PC-3 (cell line): ENCODE measurements around the gene RGS7. TPM values are rescaled to one million over a fixed set of nuclear protein-coding genes. Genes with fewer than 3 reads are reported as not detected.

ENCODE experiments used
- ATAC-seq: fragments of 200-7000 bp; cut with Tn5 transposase; 2 replicates; pipeline ENCODE4 v1.9.1; 2020; ENCODE audit warnings: mild to moderate bottlenecking, moderate library complexity
- BruUV-seq: library from RNA; stranded (reverse); fragments of 400-500 nt; replicated peaks from 2 replicates; lab custom pipeline; 2021; lab: Mats Ljungman, UMichigan
- CTCF ChIA-PET: fragments of 300-600 bp; sonication (Branson Sonifier 250); formaldehyde crosslinking; loops from one replicate; lab custom pipeline; 2022; ENCODE audit warnings: antibody characterized with exemption; lab: Charles Lee
- POLR2A ChIA-PET: fragments of 300-600 bp; sonication (Branson Sonifier 250); formaldehyde crosslinking; loops from one replicate; lab custom pipeline; 2022; ENCODE audit warnings: antibody characterized with exemption; ENCODE audit not compliant: unreplicated experiment; lab: Charles Lee
- DNase-seq: peaks from one replicate; pipeline ENCODE4 v3.0.0-alpha.2; 2015
- H2AFZ ChIP-seq: fragments of 300-600 bp; sonication (generic); 2 replicates; pipeline ENCODE4 v1.6.0; 2016; ENCODE audit warnings: antibody characterized with exemption, low read length
- H3F3A ChIP-seq: fragments of 300-600 bp; sonication (generic); one replicate; pipeline ENCODE4 v1.6.0; 2017; ENCODE audit warnings: antibody characterized with exemption, low read length, control low read depth, mild to moderate bottlenecking; ENCODE audit not compliant: unreplicated experiment
- H3K27ac ChIP-seq: fragments of 300-600 bp; sonication (generic); 2 replicates; pipeline ENCODE4 v1.5.1; 2016; ENCODE audit warnings: mild to moderate bottlenecking, low read length
- H3K27me3 ChIP-seq: fragments of 300-600 bp; sonication (generic); 2 replicates; pipeline ENCODE4 v1.6.1; 2016; ENCODE audit warnings: low read length, mixed read lengths
- H3K36me3 ChIP-seq: fragments of 300-600 bp; sonication (generic); 2 replicates; pipeline ENCODE4 v1.6.1; 2016; ENCODE audit warnings: low read depth, mixed run types, low read length, mixed read lengths
- H3K4me1 ChIP-seq: fragments of 300-600 bp; sonication (generic); 2 replicates; pipeline ENCODE4 v1.5.1; 2016; ENCODE audit warnings: low read length; ENCODE audit not compliant: insufficient read depth
- H3K4me2 ChIP-seq: fragments of 300-600 bp; sonication (generic); 2 replicates; pipeline ENCODE4 v1.6.0; 2016; ENCODE audit warnings: low read length
- H3K4me3 ChIP-seq: fragments of 300-600 bp; sonication (generic); 2 replicates; pipeline ENCODE4 v1.5.1; 2016; ENCODE audit warnings: mild to moderate bottlenecking, low read length, mixed read lengths
- H3K79me2 ChIP-seq: fragments of 300-600 bp; sonication (generic); 2 replicates; pipeline ENCODE4 v1.6.1; 2017; ENCODE audit warnings: low read length, mixed read lengths
- H3K9ac ChIP-seq: fragments of 300-600 bp; sonication (generic); 2 replicates; pipeline ENCODE4 v1.6.0; 2016; ENCODE audit warnings: mild to moderate bottlenecking, low read length
- H3K9me2 ChIP-seq: fragments of 300-600 bp; sonication (generic); replicated peaks from 2 replicates; pipeline ENCODE4 v1.6.1; 2016; ENCODE audit warnings: mixed run types, low read length, mixed read lengths
- H3K9me3 ChIP-seq: fragments of 300-600 bp; sonication (generic); 2 replicates; pipeline ENCODE4 v1.6.1; 2016; ENCODE audit warnings: low read length, mixed read lengths
- H4K20me1 ChIP-seq: fragments of 300-600 bp; sonication (generic); 2 replicates; pipeline ENCODE4 v1.6.1; 2016; ENCODE audit warnings: low read length, mixed read lengths
- EZH2 ChIP-seq: fragments of 300-600 bp; sonication (generic); IDR thresholded peaks from one replicate; pipeline ENCODE4 v1.6.1; 2017; ENCODE audit warnings: antibody characterized with exemption, mild to moderate bottlenecking, low read length; ENCODE audit not compliant: unreplicated experiment
- EZH2phosphoT487 ChIP-seq: fragments of 300-600 bp; sonication (generic); IDR thresholded peaks from 2 replicates; pipeline ENCODE4 v1.6.1; 2018; ENCODE audit warnings: mild to moderate bottlenecking, antibody characterized with exemption, low read length, borderline replicate concordance
- intact Hi-C: fragments of 100-400 bp; cut with micrococcal nuclease; formaldehyde crosslinking; loops from 2 replicates; pipeline ENCODE4 v1.9.0; 2023
- total RNA-seq: library from RNA; depleted of rRNA; stranded (reverse); fragments of >200 nt; gene quantifications from 2 replicates; pipeline ENCODE4 v1.2.3, GENCODE V29; 2014
- TF ChIP-seq, protein P1 (sequence below): fragments of 300-600 bp; sonication (generic); conservative IDR thresholded peaks from 2 replicates; pipeline ENCODE4 v1.5.1; 2017; ENCODE audit warnings: antibody characterized with exemption, low read depth, mild to moderate bottlenecking, low read length

The RGS7 gene
- total RNA-seq, 1 experiment from 2014 or later = 0.15 TPM

- Histone ChIP-seq H3K9me3 (no peaks in the 10 kb centered on the region; the same call in 1 of the 2 replicates), H3K4me3 (no peak overlapping the region), H3K36me3 (no peaks in the 10 kb centered on the region), H3K4me1 (peaks cover 15% of the 10 kb centered on the region), H3K9me2 (no peaks in the 10 kb centered on the region), H3F3A (no peaks in the 10 kb centered on the region), H3K27me3 (peaks cover 82% of the 10 kb centered on the region), H3K4me2 (no peak overlapping the region), H3K9ac (no peak overlapping the region), H3K27ac (no peak overlapping the region), H4K20me1 (no peaks in the 10 kb centered on the region), H2AFZ (no peak overlapping the region), H3K79me2 (no peaks in the 10 kb centered on the region)
- POLR2A ChIA-PET = no interaction called here
- intact Hi-C loops = no loop called here
- CTCF ChIA-PET = no interaction called here
- TF ChIP-seq EZH2phosphoT487 = no peak
- no peak for TF ChIP-seq EZH2
- TF ChIP-seq, protein P1, sequence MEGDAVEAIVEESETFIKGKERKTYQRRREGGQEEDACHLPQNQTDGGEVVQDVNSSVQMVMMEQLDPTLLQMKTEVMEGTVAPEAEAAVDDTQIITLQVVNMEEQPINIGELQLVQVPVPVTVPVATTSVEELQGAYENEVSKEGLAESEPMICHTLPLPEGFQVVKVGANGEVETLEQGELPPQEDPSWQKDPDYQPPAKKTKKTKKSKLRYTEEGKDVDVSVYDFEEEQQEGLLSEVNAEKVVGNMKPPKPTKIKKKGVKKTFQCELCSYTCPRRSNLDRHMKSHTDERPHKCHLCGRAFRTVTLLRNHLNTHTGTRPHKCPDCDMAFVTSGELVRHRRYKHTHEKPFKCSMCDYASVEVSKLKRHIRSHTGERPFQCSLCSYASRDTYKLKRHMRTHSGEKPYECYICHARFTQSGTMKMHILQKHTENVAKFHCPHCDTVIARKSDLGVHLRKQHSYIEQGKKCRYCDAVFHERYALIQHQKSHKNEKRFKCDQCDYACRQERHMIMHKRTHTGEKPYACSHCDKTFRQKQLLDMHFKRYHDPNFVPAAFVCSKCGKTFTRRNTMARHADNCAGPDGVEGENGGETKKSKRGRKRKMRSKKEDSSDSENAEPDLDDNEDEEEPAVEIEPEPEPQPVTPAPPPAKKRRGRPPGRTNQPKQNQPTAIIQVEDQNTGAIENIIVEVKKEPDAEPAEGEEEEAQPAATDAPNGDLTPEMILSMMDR = no peak
- DNase-seq = no peak
- ATAC-seq = no peak
- no TSS peak for BruUV-seq
Observed at GRCh38 chr1:240999826-241000225, 357.2 kb downstream of the RGS7 start.

- intact Hi-C loops = no loop called here
- Histone ChIP-seq H3K27me3 (peaks cover 81% of the 10 kb centered on the region), H3K4me1 (peaks cover 15% of the 10 kb centered on the region), H3K4me3 (peak overlapping the region; percentile 8; the same call in 1 of the 2 replicates), H3K36me3 (no peaks in the 10 kb centered on the region), H3K27ac (no peak overlapping the region), H3K9ac (no peak overlapping the region), H3K79me2 (no peaks in the 10 kb centered on the region), H4K20me1 (no peaks in the 10 kb centered on the region), H3K4me2 (peak overlapping the region; percentile 54), H2AFZ (no peak overlapping the region; the same call in 1 of the 2 replicates), H3K9me3 (no peaks in the 10 kb centered on the region; the same call in 1 of the 2 replicates), H3F3A (no peaks in the 10 kb centered on the region), H3K9me2 (no peaks in the 10 kb centered on the region)
- ChIA-PET POLR2A (no interaction called here), CTCF (no interaction called here)
- ATAC-seq (peak; percentile 41), DNase-seq (no peak)
- BruUV-seq = no TSS peak
- TF ChIP-seq EZH2 (no peak), EZH2phosphoT487 (0 out of 2 replicates have a peak, but pooled peaks have one; percentile 38)
Observed at GRCh38 chr1:240998441-240999015, 358.5 kb downstream of the RGS7 start.

- CTCF ChIA-PET = no interaction called here
- Histone ChIP-seq H3K27ac (no peak overlapping the region), H2AFZ (no peak overlapping the region; the same call in 1 of the 2 replicates), H3K4me2 (peak overlapping the region; percentile 54), H3K79me2 (no peaks in the 10 kb centered on the region), H3K9ac (no peak overlapping the region), H3K9me2 (no peaks in the 10 kb centered on the region), H3K9me3 (no peaks in the 10 kb centered on the region; the same call in 1 of the 2 replicates), H3K4me1 (peaks cover 15% of the 10 kb centered on the region), H3K27me3 (peaks cover 86% of the 10 kb centered on the region), H3K36me3 (no peaks in the 10 kb centered on the region), H4K20me1 (no peaks in the 10 kb centered on the region), H3K4me3 (peak overlapping the region; percentile 13; the same call in 1 of the 2 replicates), H3F3A (no peaks in the 10 kb centered on the region)
- ATAC-seq = peak; percentile 86
- TF ChIP-seq EZH2 (no peak), EZH2phosphoT487 (no peak)
- TF ChIP-seq, protein P1 = no peak
- no TSS peak for BruUV-seq
- peak; percentile 81 for DNase-seq
- intact Hi-C loops = no loop called here
- POLR2A ChIA-PET = no interaction called here
Observed at GRCh38 chr1:240998024-240998423, 359.0 kb downstream of the RGS7 start.
